K562 (cell line): ENCODE data around the gene TDRD10. TPM values are rescaled to one million over a fixed set of nuclear protein-coding genes. Genes with fewer than 3 reads are reported as not detected.
A peak's percentile ranks its signal among the peaks of the same experiment; 100 is the strongest.

Experiments used
- GATAD2A ChIP-seq: fragments of 450-650 bp; IDR thresholded peaks from 2 replicates; pipeline ENCODE4 v1.6.1; 2017
- ILK ChIP-seq: fragments of 450-650 bp; IDR thresholded peaks from 2 replicates; pipeline ENCODE4 v1.6.1; 2016; ENCODE audit warnings: missing genetic modification characterization, low read depth, mild to moderate bottlenecking, missing compliant biosample characterization, moderate library complexity, borderline replicate concordance
- JUN ChIP-seq, 2 experiments: sonication (generic) in 1 of 2; formaldehyde crosslinking in 1 of 2; IDR thresholded peaks; 2 replicates each; pipeline versions ENCODE4 v1.6.1 to v1.8.0; 2012 to 2022; ENCODE audit warnings: borderline replicate concordance in 2 of 2, mild to moderate bottlenecking in 2 of 2, improper control_type of control experiment in 1 of 2, low read depth in 1 of 2, low read length in 1 of 2, missing genetic modification reagents in 1 of 2
- JUND ChIP-seq, 2 experiments: IDR thresholded peaks; 2 replicates in 1 of 2; 3 replicates in 1 of 2; pipeline ENCODE4 v1.6.1; 2011; ENCODE audit warnings: borderline replicate concordance in 2 of 2, low read depth in 2 of 2, low read length in 2 of 2, improper control_type of control experiment in 1 of 2, missing biosample characterization in 1 of 2, missing genetic modification characterization in 1 of 2, missing genetic modification reagents in 1 of 2
- MCM7 ChIP-seq, 2 experiments: fragments of 450-650 bp; IDR thresholded peaks; 2 replicates each; pipeline ENCODE4 v1.6.1; 2016 to 2018
- MEIS2 ChIP-seq: fragments of 450-650 bp; IDR thresholded peaks from 2 replicates; pipeline ENCODE4 v1.6.1; 2014; ENCODE audit warnings: mild to moderate bottlenecking; ENCODE audit not compliant: partially characterized antibody
- NCOA2 ChIP-seq, 2 experiments: fragments of 450-650 bp; IDR thresholded peaks; 2 replicates each; pipeline ENCODE4 v1.6.1; 2018; ENCODE audit warnings: mild to moderate bottlenecking in 2 of 2, moderate library complexity in 1 of 2; ENCODE audit not compliant: partially characterized antibody in 2 of 2
- PPARD ChIP-seq: fragments of 250-450 bp; sonication (Bioruptor Pico); IDR thresholded peaks from 2 replicates; pipeline ENCODE4 v1.8.0; 2022; ENCODE audit warnings: inconsistent platforms, mild to moderate bottlenecking, moderate library complexity
- PREB ChIP-seq: sonication (generic); formaldehyde crosslinking; IDR thresholded peaks from 2 replicates; pipeline ENCODE4 v1.8.1; 2023; ENCODE audit warnings: mild to moderate bottlenecking, missing genetic modification reagents
- SAFB2 ChIP-seq: fragments of 200-400 bp; formaldehyde crosslinking; IDR thresholded peaks from 2 replicates; pipeline ENCODE4 v1.6.1; 2018; ENCODE audit warnings: borderline replicate concordance, low read length, low read depth, moderate library complexity; ENCODE audit not compliant: severe bottlenecking
- SPI1 ChIP-seq: IDR thresholded peaks from 2 replicates; pipeline ENCODE4 v1.6.1; 2011; ENCODE audit warnings: low read depth, low read length, control low read depth, borderline replicate concordance
- ZNF511 ChIP-seq: sonication (generic); formaldehyde crosslinking; IDR thresholded peaks from 2 replicates; pipeline ENCODE4 v1.8.0; 2022; ENCODE audit warnings: mild to moderate bottlenecking, missing genetic modification reagents
- ZNF639 ChIP-seq, 2 experiments: fragments of 200-800 bp in 1 of 2; sonication (Bioruptor generic) in 1 of 2; sonication (generic) in 1 of 2; formaldehyde crosslinking in 1 of 2; IDR thresholded peaks in 1 of 2; conservative IDR thresholded peaks in 1 of 2; 2 replicates each; pipeline versions ENCODE4 v1.5.0 to v1.6.1; 2016 to 2020; ENCODE audit warnings: missing compliant biosample characterization in 1 of 2, missing genetic modification characterization in 1 of 2, missing genetic modification reagents in 1 of 2
- ZNF75A ChIP-seq: fragments of 450-650 bp; formaldehyde crosslinking; IDR thresholded peaks from 2 replicates; pipeline ENCODE4 v1.4.0; 2020; ENCODE audit warnings: mild to moderate bottlenecking
- polyA plus RNA-seq, 8 experiments: library from polyadenylated mRNA; depleted of rRNA in 4 of 8; stranded (reverse) in 5 of 8; unstranded in 3 of 8; fragments of >200 nt; fragmentation: Nextera tagmentation in 2 of 8; fragmentation: Illumina TruSeq in 1 of 8; extraction: Ambion mirVana in 2 of 8; extraction: Trizol in 1 of 8; gene quantifications; 2 replicates each; pipeline versions ENCODE4 v1.2.1 to v1.2.3, GENCODE V29; 2011 to 2014; ENCODE audit warnings: inconsistent platforms in 1 of 8, missing spikeins in 1 of 8
- total RNA-seq, 7 experiments: library from RNA; depleted of rRNA in 6 of 7; stranded (reverse); fragments of >200 nt in 6 of 7; fragmentation: Illumina TruSeq in 2 of 7; extraction: Trizol in 2 of 7; gene quantifications; 2 replicates each; pipeline versions ENCODE4 v1.2.1 to v1.2.3, GENCODE V29; 2011 to 2021; ENCODE audit warnings: low replicate concordance in 1 of 7
- TF ChIP-seq, protein P1 (sequence below): fragments of 250-450 bp; sonication (Bioruptor Pico); IDR thresholded peaks from 2 replicates; pipeline ENCODE4 v1.5.0; 2021; ENCODE audit warnings: mild to moderate bottlenecking, borderline replicate concordance
- TF ChIP-seq, protein P2 (sequence below): fragments of 450-650 bp; formaldehyde crosslinking; IDR thresholded peaks from 2 replicates; pipeline ENCODE4 v1.4.0; 2020; ENCODE audit warnings: mild to moderate bottlenecking, moderate library complexity
- TF ChIP-seq, protein P3 (sequence below): IDR thresholded peaks from 2 replicates; pipeline ENCODE4 v1.6.1; 2016; ENCODE audit warnings: missing genetic modification characterization, missing compliant biosample characterization

The TDRD10 gene
- total and polyA plus RNA-seq, 9 of the 15 experiments (the other 6 are each of a cell fraction or from before 2014, with no cell fraction given) = not detected

GRCh38 chr1:154493276-154493675 is 8.7 kb upstream of the TDRD10 start (continued):
- TF ChIP-seq ZNF639 (CRISPR knock-in tag; conservative IDR thresholded peaks at IDR 0.05 in 1 of 2, IDR thresholded peaks at IDR 0.05 in 1 of 2) = no peak
- no peak for TF ChIP-seq NCOA2 (IDR thresholded peaks at IDR 0.05; ENCODE audit: partially characterized antibody in 2 of 2)
- TF ChIP-seq PPARD (CRISPR knock-in tag) = no peak
- TF ChIP-seq, protein P1, sequence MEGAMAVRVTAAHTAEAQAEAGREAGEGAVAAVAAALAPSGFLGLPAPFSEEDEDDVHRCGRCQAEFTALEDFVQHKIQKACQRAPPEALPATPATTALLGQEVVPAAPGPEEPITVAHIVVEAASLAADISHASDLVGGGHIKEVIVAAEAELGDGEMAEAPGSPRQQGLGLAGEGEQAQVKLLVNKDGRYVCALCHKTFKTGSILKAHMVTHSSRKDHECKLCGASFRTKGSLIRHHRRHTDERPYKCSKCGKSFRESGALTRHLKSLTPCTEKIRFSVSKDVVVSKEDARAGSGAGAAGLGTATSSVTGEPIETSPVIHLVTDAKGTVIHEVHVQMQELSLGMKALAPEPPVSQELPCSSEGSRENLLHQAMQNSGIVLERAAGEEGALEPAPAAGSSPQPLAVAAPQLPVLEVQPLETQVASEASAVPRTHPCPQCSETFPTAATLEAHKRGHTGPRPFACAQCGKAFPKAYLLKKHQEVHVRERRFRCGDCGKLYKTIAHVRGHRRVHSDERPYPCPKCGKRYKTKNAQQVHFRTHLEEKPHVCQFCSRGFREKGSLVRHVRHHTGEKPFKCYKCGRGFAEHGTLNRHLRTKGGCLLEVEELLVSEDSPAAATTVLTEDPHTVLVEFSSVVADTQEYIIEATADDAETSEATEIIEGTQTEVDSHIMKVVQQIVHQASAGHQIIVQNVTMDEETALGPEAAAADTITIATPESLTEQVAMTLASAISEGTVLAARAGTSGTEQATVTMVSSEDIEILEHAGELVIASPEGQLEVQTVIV (CRISPR knock-in tag) = no peak
- no peak for TF ChIP-seq GATAD2A
- TF ChIP-seq, protein P2, sequence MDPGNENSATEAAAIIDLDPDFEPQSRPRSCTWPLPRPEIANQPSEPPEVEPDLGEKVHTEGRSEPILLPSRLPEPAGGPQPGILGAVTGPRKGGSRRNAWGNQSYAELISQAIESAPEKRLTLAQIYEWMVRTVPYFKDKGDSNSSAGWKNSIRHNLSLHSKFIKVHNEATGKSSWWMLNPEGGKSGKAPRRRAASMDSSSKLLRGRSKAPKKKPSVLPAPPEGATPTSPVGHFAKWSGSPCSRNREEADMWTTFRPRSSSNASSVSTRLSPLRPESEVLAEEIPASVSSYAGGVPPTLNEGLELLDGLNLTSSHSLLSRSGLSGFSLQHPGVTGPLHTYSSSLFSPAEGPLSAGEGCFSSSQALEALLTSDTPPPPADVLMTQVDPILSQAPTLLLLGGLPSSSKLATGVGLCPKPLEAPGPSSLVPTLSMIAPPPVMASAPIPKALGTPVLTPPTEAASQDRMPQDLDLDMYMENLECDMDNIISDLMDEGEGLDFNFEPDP (CRISPR knock-in tag) = no peak
- TF ChIP-seq ILK (tag) = no peak
- TF ChIP-seq SAFB2 = no peak
- TF ChIP-seq PREB (CRISPR knock-in tag) = no peak
- TF ChIP-seq JUND (IDR thresholded peaks at IDR 0.05; ENCODE audit: borderline replicate concordance, low read depth, low read length) = no peak
- 0 out of 3 replicates have a peak, but pooled peaks have one; percentile 16 for TF ChIP-seq JUND (tag; IDR thresholded peaks at IDR 0.05; ENCODE audit: borderline replicate concordance, low read depth, low read length)
- TF ChIP-seq ZNF511 (CRISPR knock-in tag) = no peak
- TF ChIP-seq SPI1 = peak; percentile 73; the same call in 1 of the 2 replicates
- no peak for TF ChIP-seq MCM7 (IDR thresholded peaks at IDR 0.05)
- TF ChIP-seq, protein P3, sequence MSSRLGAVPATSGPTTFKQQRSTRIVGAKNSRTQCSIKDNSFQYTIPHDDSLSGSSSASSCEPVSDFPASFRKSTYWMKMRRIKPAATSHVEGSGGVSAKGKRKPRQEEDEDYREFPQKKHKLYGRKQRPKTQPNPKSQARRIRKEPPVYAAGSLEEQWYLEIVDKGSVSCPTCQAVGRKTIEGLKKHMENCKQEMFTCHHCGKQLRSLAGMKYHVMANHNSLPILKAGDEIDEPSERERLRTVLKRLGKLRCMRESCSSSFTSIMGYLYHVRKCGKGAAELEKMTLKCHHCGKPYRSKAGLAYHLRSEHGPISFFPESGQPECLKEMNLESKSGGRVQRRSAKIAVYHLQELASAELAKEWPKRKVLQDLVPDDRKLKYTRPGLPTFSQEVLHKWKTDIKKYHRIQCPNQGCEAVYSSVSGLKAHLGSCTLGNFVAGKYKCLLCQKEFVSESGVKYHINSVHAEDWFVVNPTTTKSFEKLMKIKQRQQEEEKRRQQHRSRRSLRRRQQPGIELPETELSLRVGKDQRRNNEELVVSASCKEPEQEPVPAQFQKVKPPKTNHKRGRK (tag) = no peak
- no peak for TF ChIP-seq ZNF75A (CRISPR knock-in tag)
- no peak for TF ChIP-seq JUN (IDR thresholded peaks at IDR 0.05; ENCODE audit: borderline replicate concordance, low read depth, low read length)
- TF ChIP-seq JUN (CRISPR knock-in tag; IDR thresholded peaks at IDR 0.05; ENCODE audit: borderline replicate concordance) = no peak
- TF ChIP-seq MEIS2 = no peak
